HPDE6-E6E7 (cell line): Measurements from ENCODE around the gene DGKB.

Source experiments
- DNase-seq: peaks from one replicate; pipeline ENCODE4 v3.0.0; 2011; ENCODE audit warnings: missing footprints; ENCODE audit errors: extremely low spot score

The DGKB gene

GRCh38 chr7:14389181-14389591 is 513.4 kb downstream of the DGKB start:
- DNase-seq = no peak

- DNase-seq = no peak
Measured at GRCh38 chr7:14385074-14385473, 517.5 kb downstream of the DGKB start.

DNA sequence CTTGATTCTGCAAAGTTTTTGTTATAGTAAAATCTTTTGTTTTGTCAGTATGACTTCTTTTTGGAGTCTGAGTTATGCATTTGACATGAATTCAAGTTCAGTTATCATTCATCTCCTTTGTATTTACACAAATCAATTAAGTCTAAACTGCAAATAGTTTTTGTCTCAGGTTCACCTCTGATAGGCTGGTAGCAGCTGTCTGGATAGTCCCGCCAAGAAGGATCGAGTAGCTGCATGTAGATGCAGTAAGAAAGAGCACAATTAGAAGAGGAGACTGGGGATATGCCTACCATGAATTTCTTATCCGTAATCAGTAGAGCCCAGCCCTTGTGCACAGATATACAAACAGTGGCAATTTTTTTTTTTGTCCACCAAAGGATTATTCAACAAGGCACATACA is 520.6 kb downstream of the DGKB start:
- no peak for DNase-seq

DNA sequence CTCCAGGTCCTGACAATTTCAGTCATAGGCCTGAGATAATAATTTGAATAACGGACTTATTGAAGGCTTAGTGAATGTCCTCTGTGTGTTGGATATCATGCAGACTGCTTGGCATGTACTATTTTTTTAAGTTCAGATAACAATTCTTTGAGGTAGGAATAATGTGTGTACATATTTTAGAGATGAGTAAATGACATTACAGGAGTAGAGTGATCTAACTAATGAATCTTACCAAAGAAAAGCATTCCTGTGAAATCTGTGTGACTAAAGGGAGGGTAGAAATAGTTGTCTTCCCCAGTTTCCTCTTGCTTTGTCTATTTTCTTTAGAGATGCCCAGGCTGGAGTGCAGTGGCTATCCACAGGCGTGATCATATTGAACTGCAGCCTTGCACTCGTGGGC is 521.2 kb downstream of the DGKB start:
- DNase-seq = no peak

GRCh38 chr7:14380881-14381280 is 521.7 kb downstream of the DGKB start:
- DNase-seq = no peak

- no peak for DNase-seq
Measured at GRCh38 chr7:14377646-14378266, 524.8 kb downstream of the DGKB start.

DNA sequence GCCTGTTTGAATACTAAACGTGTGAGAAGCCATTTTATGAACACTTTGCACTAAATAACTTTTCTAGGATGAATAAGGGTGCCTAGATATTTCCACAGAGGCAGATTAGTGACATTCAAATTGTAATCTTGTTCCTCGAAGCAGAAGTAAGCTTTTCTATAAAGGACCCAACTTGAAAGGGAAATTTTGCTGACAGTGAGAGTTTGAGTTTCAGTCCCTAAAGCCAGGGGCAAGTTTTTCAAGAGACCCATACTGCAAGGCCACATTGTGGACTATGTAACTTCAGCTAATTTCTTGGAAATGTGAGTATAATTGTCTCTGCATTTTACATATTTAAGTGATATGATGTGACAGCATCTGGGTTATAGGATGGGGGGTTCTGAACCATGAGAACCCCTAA is 525.8 kb downstream of the DGKB start:
- no peak for DNase-seq

DNA sequence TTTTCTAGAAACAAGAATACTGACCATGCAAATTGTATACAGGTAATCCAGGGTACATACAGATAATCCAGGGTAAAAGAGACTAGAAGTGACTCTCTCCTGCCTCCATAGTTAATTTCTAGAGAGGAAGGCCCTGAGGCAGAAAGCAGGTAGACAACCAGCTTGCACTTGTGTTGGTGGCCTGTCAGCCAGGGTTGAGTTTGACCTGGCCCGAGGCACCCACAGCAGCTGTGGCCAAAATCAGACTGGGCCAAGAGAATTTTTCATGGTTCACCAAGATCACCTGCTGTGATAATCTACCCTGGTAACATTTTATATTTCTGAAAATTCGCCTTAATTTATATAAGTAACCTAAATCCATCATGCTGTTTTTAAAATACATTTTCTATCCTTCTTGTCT is 526.6 kb downstream of the DGKB start:
- DNase-seq = no peak

- no peak for DNase-seq
Measured at GRCh38 chr7:14374336-14374735, 528.2 kb downstream of the DGKB start.

DNA sequence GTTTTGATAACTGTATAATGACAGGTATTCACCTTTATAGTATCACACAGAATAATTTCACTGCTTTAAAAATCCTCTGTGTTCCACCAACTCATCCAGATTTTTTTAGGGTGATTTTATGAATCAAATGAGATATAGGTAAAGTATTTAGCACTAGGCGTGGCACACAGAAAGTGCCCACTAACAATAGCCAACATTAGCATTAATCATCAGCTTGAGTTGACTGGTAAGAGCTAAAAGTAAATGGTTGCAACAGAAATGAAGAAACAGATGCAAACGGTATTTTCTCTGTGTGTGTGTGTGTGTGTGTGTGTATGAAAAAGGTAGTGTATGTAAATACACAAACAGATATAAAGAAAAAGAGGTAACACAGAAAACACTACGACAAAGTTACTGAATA is 534.3 kb downstream of the DGKB start:
- DNase-seq = no peak

DNA sequence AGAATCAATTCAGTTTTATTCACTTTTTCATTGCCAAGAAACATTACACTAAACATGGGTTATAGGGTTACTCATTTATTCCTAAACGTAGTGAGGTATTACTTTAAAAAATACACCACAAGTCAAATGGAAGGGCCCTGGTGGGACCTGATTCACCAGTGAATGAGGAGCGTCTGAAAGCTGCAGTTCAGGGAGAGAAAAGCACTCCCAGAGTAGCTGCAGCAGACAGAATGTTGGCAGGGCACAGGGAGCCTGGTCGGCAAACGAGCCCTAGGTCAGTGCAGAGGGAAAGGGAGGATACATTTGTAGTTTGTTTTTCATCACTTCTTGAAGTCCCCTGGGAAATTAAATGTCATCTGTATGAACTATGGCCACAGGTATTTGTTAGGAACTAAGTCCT is 551.4 kb downstream of the DGKB start:
- DNase-seq = no peak

DNA sequence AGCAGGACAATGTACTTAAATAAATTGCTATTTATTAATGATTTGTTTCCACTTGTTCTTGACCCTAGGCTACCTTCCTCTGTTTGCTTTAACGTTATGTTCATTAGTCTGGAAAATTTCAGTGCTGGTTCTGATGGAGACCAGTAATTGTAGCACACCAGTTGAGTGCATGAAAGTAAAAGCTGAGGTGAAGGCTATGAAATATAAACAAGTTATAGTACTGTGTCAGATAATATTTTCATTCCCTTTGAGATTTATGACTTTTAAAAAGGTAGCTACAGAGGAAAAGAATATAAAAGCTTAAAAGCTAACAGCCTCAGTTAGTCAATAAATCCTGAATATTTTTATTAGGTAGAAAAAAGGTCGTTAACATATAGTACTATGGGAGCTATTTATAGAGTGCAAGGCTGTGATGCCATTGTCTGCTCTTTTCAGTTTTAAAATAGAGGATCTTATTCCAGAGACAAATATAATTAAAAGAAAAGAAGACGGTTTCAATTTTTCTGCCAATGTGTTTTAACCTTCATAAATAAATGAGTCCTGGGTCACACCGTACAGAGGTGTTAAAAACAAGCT is 561.3 kb downstream of the DGKB start:
- DNase-seq = no peak

- DNase-seq = no peak
Measured at GRCh38 chr7:14340393-14341074, 562.0 kb downstream of the DGKB start.

- no peak for DNase-seq
Measured at GRCh38 chr7:14339861-14340260, 562.7 kb downstream of the DGKB start.

DNA sequence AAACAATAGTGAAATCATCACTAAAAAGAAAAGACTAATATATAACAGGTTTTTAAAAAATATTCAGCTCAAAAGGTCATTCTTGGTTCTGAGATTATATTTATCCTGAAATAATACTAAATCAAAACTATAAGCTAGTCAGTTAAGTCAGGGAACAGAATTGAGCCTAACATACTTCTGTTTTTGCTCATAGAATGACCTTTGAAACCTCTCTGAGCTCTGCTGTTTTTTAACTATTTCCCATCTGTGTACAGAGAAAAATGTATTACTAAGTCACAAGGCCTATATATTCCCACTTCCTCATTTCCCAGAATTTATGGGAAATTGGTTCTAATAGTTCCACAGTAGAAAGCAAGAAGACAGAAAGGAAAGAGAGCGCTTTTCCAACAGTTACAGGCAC is 566.3 kb downstream of the DGKB start:
- DNase-seq = no peak

- DNase-seq = no peak
Measured at GRCh38 chr7:14332155-14332554, 570.4 kb downstream of the DGKB start.

- DNase-seq = no peak
Measured at GRCh38 chr7:14324767-14325166, 577.8 kb downstream of the DGKB start.

DNA sequence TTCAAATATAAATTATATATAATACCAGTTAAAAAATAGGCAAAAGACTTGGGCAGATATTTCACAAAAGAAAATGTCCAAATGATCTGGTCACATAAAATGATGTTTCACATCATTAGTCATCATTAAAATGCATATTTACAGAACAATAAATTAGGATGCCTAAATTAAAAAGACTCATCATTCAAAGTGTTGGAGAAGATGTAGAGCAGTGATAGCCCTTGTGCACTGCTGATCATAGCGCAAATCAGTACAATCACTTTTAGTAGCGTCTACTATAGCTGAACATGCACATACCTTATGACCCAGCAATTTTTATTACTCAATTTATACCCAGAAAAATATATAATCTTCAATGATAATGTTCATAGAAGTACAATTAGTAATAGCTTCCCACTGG is 579.8 kb downstream of the DGKB start:
- no peak for DNase-seq

- DNase-seq = no peak
Measured at GRCh38 chr7:14321947-14322346, 580.6 kb downstream of the DGKB start.

- no peak for DNase-seq
Measured at GRCh38 chr7:14309432-14309831, 593.1 kb downstream of the DGKB start.

DNA sequence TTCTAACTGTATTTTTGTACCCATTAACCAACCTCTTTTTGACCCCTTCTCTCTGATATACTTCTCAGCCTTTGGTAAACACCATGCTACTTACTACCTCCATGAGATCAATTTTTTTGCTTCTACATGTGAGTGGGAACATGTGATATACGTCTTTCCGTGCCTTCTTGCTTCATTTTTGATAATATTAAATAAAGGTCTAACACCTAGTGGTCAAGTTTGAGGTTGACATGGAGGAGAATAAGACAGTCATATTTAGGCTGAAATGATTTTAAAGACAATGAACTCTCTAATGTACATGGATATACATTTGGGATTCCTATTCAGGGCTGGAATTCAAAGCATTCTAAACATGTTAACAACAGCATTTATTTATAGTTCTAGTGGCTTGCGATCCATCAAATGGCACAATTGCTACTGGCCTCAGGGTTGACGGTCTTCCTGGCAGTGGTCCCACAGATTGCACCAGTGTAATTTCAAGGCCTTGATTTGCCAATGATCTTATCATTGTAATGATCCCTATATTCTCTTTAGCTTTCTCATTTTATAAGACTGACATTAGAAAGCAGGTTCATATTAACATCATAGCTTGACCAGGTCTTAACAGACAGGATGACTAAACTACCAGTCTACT is 597.2 kb downstream of the DGKB start:
- no peak for DNase-seq

- DNase-seq = no peak
Measured at GRCh38 chr7:14303536-14303935, 599.0 kb downstream of the DGKB start.

DNA sequence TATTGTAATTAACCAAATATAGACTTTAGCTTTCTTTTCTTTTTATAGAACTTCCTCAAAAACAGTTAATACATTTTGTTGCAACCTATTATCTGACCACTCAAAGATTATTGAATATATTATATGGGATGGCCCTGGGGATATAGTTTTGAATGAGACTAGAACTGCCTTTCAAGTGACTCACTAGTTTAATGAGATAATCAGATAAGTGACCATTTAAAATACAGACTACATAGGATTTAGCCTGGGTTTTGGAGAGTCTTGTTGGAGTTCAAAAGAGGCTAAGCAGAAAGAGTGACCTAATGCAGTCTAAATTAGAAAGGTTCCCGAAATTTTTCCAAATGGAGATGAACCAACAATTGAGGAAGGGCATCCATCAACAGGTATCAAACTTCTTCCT is 607.9 kb downstream of the DGKB start:
- DNase-seq = no peak
